Sigmoid colon (tissue), 7 donors: ENCODE data around the gene PTPRF. TPM values are rescaled to one million over a fixed set of nuclear protein-coding genes. Genes with fewer than 3 reads are reported as not detected.
"Not testable (repeated sequence)": the region's sequence is repeated elsewhere in the genome, so short reads cannot be mapped to it uniquely, and the experiment has no call there.

Experiments
- DNase-seq: peaks from one replicate; pipeline ENCODE4 v3.0.0-alpha.2; 2019
- H3K27ac ChIP-seq, 4 donors: fragments of 200-600 bp; sonication (generic); one replicate each; pipeline ENCODE4 v1.5.1; 2016 to 2019; ENCODE audit warnings: mild to moderate bottlenecking in 1 of 4
- H3K27me3 ChIP-seq, 3 donors: fragments of 200-600 bp; sonication (generic); one replicate each; pipeline ENCODE4 v1.5.1; 2019; ENCODE audit warnings: mild to moderate bottlenecking in 1 of 3
- H3K36me3 ChIP-seq, 4 donors: fragments of 200-600 bp; sonication (generic); one replicate each; pipeline ENCODE4 v1.5.1; 2016 to 2019
- H3K4me1 ChIP-seq, 4 donors: fragments of 200-600 bp; sonication (generic); one replicate each; pipeline ENCODE4 v1.5.1; 2017 to 2019
- H3K4me3 ChIP-seq, 4 donors: fragments of 200-600 bp; sonication (generic); one replicate each; pipeline ENCODE4 v1.5.1; 2017 to 2019; ENCODE audit warnings: mild to moderate bottlenecking in 2 of 4, moderate library complexity in 1 of 4
- H3K9me3 ChIP-seq, 4 donors: fragments of 200-600 bp in 3 of 4; sonication (generic) in 3 of 4; one replicate each; pipeline versions ENCODE4 v1.5.1 to v1.6.1; 2013 to 2019
- CTCF ChIP-seq, 4 experiments: fragments of 450-650 bp in 3 of 4; fragments of 200-600 bp in 1 of 4; IDR thresholded peaks; one replicate each; pipeline ENCODE4 v1.5.1; 2016 to 2019; ENCODE audit warnings: antibody characterized with exemption in 4 of 4, mild to moderate bottlenecking in 3 of 4, moderate library complexity in 2 of 4
- EP300 ChIP-seq, 4 donors: sonication (generic); formaldehyde crosslinking; IDR thresholded peaks; one replicate each; pipeline ENCODE4 v1.6.1; 2017; ENCODE audit warnings: antibody characterized with exemption in 4 of 4
- POLR2A ChIP-seq, 2 donors: fragments of 450-650 bp; IDR thresholded peaks; one replicate each; pipeline ENCODE4 v1.6.1; 2016; ENCODE audit warnings: antibody characterized with exemption in 2 of 2, mild to moderate bottlenecking in 2 of 2, moderate library complexity in 2 of 2
- POLR2AphosphoS5 ChIP-seq, 4 donors: sonication (generic); formaldehyde crosslinking; IDR thresholded peaks; one replicate each; pipeline ENCODE4 v1.6.1; 2017; ENCODE audit warnings: antibody characterized with exemption in 4 of 4
- WGBS, 2 donors: extraction: QIAGEN DNeasy Blood & Tissue Kit; methylation state at CpG; one replicate each; pipeline ENCODE4 v1.1.7; 2013; 5-methylcytosine and 5-hydroxymethylcytosine counted together
- intact Hi-C: fragments of 100-400 bp; cut with DNase I; formaldehyde crosslinking; loops from one replicate; pipeline ENCODE4 v1.15.1; 2023
- polyA plus RNA-seq, 3 donors: library from polyadenylated mRNA; stranded (reverse); fragments of 200-250 nt; gene quantifications; one replicate each; pipeline ENCODE4 v1.2.3, GENCODE V29; 2013
- total RNA-seq, 4 donors: library from RNA; depleted of rRNA; stranded (reverse); fragments of >200 nt; gene quantifications; one replicate each; pipeline ENCODE4 v1.1.0, GENCODE V29; 2016
- donor health status: healthy with polysubstance abuse.
- donor health status: Bipolar disorder and iron deficiency.
- donor health status: healthy.

Gene PTPRF
- total and polyA plus RNA-seq, 7 donors = 18.6 to 125 (median 40.0) TPM

- TF ChIP-seq EP300 (IDR thresholded peaks at IDR 0.05) (no peak), POLR2A (IDR thresholded peaks at IDR 0.05) (no peak), CTCF (IDR thresholded peaks at IDR 0.05) (no peak), POLR2AphosphoS5 (IDR thresholded peaks at IDR 0.05) (no peak)
- WGBS, 2 donors = 87 to 90% methylated on average over 6 of the region's 6 CpGs
- no peaks in the 10 kb centered on the region for H3K27me3 ChIP-seq
- H3K9me3 ChIP-seq = no peaks in the 10 kb centered on the region
- intact Hi-C loops = no loop called here
- DNase-seq = no peak
- H3K4me1 ChIP-seq = no peaks in the 10 kb centered on the region
- no peak overlapping the region for H3K27ac ChIP-seq
- H3K36me3 ChIP-seq = no peaks in the 10 kb centered on the region
- no peak overlapping the region for H3K4me3 ChIP-seq
Observed at GRCh38 chr1:43499898-43500297, 30.8 kb upstream of the PTPRF start.

DNA sequence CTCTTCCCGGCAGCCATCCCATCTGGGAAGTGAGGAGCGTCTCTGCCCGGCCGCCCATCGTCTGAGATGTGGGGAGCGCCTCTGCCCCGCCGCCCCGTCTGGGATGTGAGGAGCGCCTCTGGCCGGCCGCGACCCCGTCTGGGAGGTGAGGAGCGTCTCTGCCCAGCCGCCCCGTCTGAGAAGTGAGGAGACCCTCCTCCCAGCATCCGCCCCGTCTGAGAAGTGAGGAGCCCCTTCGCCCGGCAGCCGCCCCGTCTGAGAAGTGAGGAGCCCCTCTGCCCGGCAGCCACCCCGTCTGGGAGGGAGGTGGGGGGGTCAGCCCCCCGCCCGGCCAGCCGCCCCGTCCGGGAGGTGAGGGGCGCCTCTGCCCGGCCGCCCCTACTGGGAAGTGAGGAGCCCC, 28.9 kb upstream of the PTPRF start:
- DNase-seq, H3K27me3 ChIP-seq, H3K4me1 ChIP-seq, H3K36me3 ChIP-seq, intact Hi-C loops, H3K9me3 ChIP-seq, H3K4me3 ChIP-seq, H3K27ac ChIP-seq: not testable (repeated sequence)
- WGBS, 2 donors = 96 to 98% methylated on average over 20 to 24 of the region's 33 CpGs

GRCh38 chr1:43503534-43503933, 27.1 kb upstream of the PTPRF start:
- TF ChIP-seq EP300 (IDR thresholded peaks at IDR 0.05) (no peak), CTCF (IDR thresholded peaks at IDR 0.05) (no peak), POLR2AphosphoS5 (IDR thresholded peaks at IDR 0.05) (no peak), POLR2A (IDR thresholded peaks at IDR 0.05) (no peak)
- intact Hi-C loops = no loop called here
- no peak for DNase-seq

DNA sequence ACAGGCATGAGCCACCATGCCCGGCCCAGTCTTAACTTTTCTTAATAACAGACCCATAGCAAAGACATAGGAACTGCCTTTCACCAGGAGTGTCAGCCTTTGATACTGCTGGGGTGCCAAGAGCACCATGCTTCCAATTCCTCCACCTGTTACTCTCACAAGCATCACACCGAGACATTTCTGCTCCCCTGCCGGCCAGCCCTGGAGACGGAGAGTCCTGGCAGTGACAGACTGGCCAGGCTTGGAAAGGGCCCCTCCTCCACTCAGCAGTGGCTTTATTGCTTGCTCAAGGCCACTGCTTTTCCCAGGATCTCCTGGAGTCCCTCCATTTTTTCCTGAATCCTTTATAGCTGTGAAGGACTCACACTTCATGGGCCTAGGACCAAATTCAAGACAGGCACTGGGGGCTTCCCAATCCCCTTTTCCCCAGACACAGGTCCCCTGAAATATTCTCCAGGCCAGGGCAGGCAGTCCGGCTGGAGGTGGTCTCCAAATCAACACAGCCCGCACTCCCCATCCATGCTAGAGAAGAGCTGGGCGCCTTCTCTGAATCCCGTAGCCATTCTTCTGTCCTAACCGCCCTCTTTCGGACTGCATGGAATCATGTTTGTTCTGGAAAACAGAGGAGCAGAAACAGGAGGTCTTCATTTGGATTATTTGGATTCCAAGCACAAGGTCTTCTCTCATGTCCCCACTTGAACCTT, 25.5 kb upstream of the PTPRF start:
- WGBS, 2 donors = 80 to 92% methylated on average over 10 of the region's 10 CpGs

More at GRCh38 chr1:43503534-43503933, 27.1 kb upstream of the PTPRF start:
- H3K27me3 ChIP-seq = no peaks in the 10 kb centered on the region
- WGBS, 2 donors = 94% methylated on average over 8 of the region's 8 CpGs
- no peak overlapping the region for H3K4me3 ChIP-seq
- H3K27ac ChIP-seq = no peak overlapping the region
- no peaks in the 10 kb centered on the region for H3K36me3 ChIP-seq
- H3K9me3 ChIP-seq = no peaks in the 10 kb centered on the region
- H3K4me1 ChIP-seq = no peaks in the 10 kb centered on the region

GRCh38 chr1:43506233-43506632, 24.4 kb upstream of the PTPRF start:
- H3K4me1 ChIP-seq = no peaks in the 10 kb centered on the region
- H3K9me3 ChIP-seq = no peaks in the 10 kb centered on the region
- intact Hi-C loops = no loop called here
- 79% methylated on average over 6 of the region's 6 CpGs for WGBS, 2 donors
- TF ChIP-seq CTCF (IDR thresholded peaks at IDR 0.05) (no peak), POLR2AphosphoS5 (IDR thresholded peaks at IDR 0.05) (no peak), POLR2A (IDR thresholded peaks at IDR 0.05) (no peak), EP300 (IDR thresholded peaks at IDR 0.05) (no peak)
- no peak overlapping the region for H3K4me3 ChIP-seq
- no peaks in the 10 kb centered on the region for H3K36me3 ChIP-seq
- no peak for DNase-seq
- no peaks in the 10 kb centered on the region for H3K27me3 ChIP-seq
- H3K27ac ChIP-seq = no peak overlapping the region

More for the DNA sequence above, 25.5 kb upstream of the PTPRF start:
- no peaks in the 10 kb centered on the region for H3K27me3 ChIP-seq
- no peak overlapping the region for H3K4me3 ChIP-seq
- no peaks in the 10 kb centered on the region for H3K4me1 ChIP-seq
- H3K27ac ChIP-seq = no peak overlapping the region
- TF ChIP-seq POLR2AphosphoS5 (IDR thresholded peaks at IDR 0.05) (no peak), CTCF (IDR thresholded peaks at IDR 0.05) (no peak), POLR2A (IDR thresholded peaks at IDR 0.05) (no peak), EP300 (IDR thresholded peaks at IDR 0.05) (no peak)
- no peaks in the 10 kb centered on the region for H3K9me3 ChIP-seq
- DNase-seq = no peak
- H3K36me3 ChIP-seq = no peaks in the 10 kb centered on the region
- intact Hi-C loops = no loop called here
